NCI-H1694 (cell line): ENCODE measurements around the gene UAP1L1.
A peak's percentile ranks its signal among the peaks of the same experiment; 100 is the strongest.
"Not testable (repeated sequence)": the region's sequence is repeated elsewhere in the genome, so short reads cannot be mapped to it uniquely, and the experiment has no call there.

Experiments
- DNase-seq: peaks from one replicate; lab custom pipeline; 2025; lab: John Stamatoyannopoulos, UW

Gene UAP1L1, protein sequence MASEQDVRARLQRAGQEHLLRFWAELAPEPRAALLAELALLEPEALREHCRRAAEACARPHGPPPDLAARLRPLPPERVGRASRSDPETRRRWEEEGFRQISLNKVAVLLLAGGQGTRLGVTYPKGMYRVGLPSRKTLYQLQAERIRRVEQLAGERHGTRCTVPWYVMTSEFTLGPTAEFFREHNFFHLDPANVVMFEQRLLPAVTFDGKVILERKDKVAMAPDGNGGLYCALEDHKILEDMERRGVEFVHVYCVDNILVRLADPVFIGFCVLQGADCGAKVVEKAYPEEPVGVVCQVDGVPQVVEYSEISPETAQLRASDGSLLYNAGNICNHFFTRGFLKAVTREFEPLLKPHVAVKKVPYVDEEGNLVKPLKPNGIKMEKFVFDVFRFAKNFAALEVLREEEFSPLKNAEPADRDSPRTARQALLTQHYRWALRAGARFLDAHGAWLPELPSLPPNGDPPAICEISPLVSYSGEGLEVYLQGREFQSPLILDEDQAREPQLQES

DNA sequence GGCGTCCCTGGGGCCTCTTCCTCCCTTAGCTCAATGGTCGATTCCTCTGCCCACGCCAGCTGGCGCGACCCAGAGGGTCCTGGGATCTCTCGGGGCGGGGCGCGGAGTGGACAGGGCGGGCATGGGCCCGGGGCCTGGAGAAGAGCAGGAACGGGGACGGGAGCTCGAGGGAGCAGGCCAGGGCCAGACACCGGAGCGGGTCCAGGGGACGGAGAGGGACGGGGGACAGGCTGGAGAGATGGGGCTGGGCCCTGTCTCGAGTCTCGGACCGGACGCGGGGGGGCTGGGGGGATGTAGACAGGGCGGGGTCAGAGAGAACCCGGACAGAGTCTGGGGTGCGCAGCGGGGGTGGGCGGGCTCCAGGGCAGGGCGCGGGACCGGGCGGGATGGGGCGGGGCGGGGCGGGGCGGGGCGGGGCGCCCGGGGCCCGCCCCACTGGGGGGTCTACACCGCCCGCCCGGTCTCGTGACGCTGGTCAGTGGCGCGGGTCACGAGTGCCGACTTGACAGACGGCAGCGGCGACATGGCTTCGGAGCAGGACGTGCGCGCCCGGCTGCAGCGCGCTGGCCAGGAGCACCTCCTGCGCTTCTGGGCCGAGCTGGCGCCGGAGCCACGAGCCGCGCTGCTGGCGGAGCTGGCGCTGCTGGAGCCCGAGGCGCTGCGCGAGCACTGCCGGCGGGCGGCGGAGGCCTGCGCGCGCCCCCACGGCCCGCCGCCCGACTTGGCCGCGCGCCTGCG lies at the start of gene UAP1L1:
Gene UAP1L1 (plus strand): TSS at position 508 of the 738 bp plus-strand sequence. CDS start 16 bp downstream, at position 524.
- no peak for DNase-seq

DNA sequence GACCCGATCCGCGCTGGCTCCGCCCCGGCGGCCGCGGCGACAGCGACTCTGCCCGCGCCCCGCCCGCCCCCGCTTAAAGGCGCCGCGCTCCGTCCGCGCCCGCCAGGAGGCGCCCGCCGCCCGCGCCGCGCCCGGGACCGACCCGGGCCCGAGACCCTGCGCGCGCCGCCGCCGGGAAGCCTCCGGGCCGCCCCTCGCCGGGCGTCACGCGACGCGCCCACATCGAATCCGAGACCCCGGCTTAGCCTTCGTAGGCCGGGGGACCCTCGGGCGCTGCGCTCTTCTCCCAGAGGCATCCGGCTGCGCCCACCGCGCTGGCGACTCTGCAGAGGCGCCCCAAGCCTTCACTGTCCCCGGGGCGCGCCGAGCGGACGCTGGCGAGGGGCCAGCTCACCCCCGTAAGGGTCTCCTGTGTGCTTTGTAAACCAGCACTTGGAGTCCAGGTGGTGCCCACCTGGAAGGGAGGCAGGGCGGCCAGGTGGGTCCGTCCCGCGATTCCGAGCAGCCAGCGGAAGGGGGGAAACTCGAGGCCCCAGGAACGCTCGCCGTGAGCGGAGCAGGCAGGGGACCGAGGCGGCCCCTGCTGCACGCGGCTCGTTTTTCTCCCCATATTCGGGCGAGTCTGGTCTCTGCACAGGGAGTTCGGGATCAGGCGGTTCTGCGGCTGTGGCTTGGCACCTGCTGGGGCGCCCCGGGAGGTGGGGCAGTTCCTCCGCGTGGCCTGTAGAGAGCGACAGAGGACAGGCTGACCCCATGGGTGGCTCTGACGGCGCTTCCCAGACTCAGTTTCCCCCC lies 48.9 kb upstream of the UAP1L1 start:
- no peak for DNase-seq

DNA sequence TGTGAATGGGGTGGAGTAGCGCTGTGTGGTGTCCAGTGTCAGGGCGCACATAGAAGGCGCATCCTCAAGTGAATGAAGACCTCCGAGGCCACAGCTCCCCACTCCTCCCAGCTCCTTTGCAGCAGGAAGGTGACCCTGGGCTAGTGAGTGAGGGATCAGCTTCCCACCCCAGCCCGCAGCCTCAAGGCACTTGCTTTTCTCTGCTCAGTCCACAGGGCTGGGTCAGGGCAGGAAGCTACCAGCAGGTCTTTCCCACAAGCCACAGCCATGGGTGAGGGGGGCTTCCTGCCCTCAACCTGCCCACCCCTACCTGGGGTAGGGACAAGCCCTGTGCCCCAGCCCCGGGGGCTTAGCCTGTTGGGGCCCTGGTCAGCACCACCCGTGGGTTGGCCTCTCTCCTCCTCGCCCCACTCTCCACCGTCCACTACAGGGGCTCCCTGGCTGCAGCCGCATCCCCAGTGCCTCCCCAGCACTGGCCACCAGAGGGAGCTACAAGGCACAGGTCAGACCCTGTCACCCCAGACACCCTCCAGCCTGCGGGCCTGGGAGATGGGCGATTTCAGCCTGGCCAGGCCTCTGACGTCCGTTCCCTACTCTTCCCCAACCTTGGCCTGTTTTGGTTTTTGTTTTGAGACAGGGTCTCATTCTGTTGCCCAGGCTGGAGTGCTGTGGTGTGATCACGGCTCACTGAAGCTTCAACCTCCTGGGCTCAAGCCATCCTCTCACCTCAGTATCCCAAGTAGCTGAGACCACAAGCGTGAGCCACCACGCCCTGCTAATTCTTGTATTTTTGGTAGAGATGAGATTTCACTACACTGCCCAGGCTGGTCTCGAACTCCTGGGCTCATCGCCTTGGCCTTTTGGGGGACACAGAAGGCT lies 48.0 kb upstream of the UAP1L1 start:
- DNase-seq: no peak

DNA sequence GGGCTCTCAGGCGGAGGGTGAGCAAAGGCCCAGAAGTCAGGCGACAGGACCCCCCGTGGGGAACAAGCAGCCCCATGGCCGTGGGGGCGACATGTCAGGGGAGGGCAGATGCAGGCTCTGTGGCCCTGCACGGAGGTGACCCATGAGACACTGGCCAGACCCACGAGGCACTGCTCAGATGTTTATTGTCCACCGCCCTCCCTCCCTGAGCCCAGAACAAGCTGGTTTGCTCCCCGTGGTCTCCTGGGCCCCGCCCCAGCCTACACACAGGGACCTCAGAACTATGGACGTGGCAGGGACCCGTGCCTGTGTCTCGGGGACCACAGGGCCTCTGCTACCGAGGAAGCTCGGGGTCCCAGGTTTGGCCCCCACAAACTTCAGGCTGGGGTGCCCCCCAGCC lies 47.3 kb upstream of the UAP1L1 start:
- DNase-seq: no peak

DNA sequence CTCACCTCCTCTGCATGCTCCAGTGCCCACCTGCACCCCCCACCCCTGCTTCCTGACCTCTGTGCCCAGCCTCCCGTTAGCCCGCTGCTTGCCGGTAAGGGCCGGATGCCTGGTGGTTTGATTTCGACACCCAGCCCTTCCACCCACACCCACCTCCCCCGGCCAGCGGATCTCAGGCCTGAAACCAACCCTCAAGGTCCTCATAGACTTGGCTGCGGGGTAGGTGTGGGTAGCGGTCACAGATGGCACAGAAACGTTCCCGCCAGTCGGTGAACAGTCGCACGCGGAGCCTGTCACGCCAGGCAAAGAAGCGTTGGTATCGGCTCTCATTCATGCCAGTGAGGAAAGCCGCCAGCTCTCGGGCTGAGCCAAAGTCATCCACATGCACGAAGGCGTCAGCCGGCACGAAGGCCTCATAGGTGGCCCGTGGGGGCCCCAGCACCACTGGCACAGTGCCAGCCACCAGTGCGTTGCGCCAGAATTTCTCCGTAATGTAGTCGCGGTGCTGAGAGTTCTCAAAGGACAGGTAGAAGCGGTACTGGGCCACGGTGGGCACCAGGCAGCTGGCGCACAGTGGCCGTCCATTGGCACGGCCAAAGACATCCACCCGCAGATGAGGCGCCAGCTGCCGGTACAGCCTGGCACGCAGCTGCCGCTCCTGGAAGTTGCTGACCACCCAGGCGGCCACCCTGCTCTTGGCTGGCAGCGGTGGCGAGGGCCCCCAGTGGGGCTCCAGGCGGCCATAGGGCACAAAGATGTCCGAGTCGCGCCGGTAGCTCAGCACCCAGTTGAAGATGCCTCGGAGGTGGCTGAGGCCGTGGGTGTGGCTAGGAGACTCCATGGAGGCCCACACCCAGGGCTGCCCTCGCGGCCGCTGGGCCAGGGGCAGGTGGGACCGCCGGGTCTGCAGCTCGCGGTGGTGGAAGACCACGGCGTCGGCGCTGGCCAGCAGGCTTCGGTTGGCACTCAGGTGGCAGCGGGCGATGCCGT lies 46.5 kb upstream of the UAP1L1 start:
- DNase-seq: no peak

DNA sequence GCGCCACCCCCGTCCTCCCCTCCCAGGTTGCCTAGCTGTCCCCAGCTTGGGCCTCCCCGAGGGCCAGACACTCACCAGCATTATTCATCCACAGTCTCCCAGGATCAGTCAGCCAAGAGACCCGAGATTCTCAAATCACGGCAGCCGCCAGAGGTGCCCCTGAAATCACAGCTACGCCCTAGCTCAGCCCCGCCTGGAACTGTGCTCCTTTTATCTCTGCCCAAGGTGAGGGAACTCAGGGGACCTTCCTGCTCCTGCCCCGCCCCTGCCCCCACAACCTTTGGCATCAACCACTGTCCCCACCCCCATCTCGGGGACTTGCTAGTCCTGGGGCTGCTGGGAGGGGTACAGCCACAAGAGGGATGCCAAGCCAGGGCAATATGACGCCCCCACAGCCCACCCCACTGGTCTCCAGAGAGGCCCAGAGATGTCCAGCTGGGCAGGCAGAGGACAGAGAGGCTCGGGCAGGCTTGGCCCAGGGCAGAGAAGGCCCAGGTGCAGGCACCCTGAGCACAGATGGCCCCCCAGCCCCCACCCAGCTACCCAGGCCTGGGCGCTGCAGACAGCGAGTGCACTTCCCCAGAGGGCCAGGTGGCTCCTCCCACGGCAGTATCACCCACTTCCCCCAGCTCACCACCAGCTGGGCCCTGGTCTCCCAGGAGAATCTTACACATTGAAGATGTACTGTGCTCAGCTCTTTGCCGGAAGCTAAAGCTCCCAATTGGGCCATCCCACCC lies 45.2 kb upstream of the UAP1L1 start, which contains the start of gene FUT7:
Gene FUT7 (minus strand): TSS at position 185 of the 737 bp plus-strand sequence. CDS start 97 bp downstream, at position 88.
- DNase-seq: no peak

DNA sequence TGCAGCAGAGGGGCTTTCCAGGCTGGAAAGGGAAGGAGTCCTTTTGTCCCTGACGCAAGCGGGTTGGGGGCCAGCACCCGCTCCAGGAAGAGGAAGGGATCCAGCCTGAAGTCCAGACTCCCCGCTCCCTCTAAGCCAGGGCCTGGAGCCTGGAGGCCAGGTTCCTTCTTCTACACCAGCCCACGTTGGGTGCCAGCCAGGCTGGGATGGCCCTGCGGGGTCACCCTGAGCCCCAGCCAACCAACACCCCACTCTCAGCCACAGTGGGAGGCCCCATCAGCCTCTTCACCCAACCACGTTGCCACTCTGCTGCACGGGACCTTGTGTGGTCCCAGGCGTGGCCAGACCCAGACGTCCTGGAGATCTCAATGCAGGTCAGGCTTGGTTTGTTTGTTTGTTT lies 44.5 kb upstream of the UAP1L1 start:
- no peak for DNase-seq

DNA sequence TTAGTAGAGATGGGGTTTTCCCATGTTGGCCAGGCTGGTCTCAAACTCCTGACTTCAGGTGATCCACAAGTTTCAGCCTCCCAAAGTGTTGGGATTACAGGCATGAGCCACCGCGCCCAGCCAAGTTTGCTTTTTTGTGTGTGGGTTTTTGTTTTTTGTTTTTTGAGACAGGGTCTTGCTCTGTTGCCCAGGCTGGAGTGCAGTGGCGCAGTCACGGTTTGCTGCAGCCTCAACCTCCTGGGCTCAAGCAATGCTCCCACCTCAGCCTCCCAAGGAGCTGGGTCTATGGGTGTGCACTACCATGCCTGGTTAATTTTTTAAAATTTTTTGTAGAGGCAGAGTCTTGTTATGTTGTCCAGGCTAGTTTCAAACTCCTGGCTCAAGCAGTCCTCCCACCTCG lies 43.8 kb upstream of the UAP1L1 start:
- not testable (repeated sequence) for DNase-seq

DNA sequence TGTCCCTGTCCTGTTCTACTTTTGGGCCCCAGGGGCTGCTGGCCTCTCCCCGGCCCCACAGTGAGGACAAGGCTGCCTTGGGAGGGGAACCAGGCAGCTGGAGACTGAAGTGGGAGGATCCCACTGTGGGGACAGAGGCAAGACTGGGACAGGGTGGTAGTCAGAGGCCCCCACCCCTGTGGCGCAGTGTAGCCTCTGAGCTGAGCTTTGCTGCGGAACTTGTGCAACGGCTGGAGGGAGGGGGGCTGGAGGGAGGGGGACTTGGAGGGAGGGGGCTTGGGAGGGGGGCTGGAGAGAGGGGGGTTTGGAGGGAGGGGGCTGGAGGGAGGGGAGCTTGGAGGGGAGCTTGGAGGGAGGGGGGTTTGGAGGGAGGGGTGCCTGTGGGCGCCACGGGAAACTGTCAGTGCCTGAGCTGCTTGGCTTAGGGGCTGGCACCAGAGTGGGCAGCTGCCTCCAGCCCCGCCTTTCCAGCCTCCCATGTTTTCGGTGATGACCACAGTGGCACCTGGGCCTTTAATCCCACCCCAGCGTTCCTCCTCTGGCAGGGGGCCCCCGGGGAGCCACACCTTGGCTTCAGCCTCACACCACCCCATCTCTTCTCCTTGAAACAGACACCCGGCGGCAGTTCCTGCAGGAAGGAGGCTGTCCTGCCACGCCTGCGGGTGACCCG lies 43.1 kb upstream of the UAP1L1 start:
- no peak for DNase-seq

DNA sequence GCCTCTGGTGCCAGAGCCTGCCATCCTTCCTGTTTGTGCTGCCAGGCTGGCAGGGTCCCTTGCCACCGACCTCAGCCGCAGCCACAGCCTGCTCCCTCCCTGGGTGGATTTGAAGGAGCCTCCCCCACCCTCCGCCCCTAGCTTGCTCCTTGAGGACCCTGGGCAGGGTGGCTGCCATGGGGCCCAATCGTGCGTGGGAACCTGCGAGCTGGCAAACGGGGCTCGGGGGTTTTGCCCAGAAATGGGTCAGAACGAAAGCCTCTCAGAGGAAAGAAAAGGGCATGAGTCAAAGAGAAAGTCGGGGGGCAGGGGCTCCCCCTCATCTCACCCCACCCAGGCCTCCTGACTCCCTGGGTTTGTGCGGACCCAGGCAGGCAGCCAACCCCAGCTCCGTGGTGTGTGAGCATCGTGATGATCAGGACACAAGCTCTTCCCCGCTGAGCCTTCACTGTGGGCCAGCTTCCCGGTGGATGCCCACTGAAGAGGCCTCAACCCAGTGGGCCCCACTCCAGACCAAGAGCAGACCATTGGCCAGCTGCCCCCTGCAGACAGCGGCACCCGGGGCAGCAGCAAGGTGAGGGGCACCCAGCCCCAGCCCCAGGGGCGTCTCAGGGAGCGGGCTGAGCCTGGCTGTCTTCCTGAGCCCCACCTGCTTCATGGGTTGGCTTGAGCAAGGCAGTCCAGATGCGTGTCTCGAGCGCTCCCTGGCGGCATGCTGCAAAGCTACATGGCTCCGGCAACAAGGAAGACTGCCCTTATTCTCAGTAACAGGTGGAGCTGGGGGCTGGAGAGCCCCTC lies 42.4 kb upstream of the UAP1L1 start:
- peak; percentile 68 for DNase-seq

DNA sequence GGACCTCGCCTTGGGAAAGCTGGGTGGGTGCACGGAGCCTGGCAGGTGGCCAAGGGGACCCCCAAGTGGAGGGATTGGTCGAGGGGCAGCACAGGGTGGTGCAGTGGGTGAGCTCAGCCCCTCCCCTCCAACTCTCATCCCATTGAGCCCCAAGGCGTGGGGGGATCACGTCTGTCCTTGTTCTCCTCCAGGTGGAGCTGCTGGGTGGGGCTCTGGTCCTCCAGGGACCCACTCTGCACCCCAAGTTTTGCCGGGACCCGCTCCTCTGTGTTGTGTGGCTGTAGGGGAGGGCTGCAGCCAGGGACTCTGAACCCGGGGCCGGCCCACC lies 41.8 kb upstream of the UAP1L1 start:
- no peak for DNase-seq

DNA sequence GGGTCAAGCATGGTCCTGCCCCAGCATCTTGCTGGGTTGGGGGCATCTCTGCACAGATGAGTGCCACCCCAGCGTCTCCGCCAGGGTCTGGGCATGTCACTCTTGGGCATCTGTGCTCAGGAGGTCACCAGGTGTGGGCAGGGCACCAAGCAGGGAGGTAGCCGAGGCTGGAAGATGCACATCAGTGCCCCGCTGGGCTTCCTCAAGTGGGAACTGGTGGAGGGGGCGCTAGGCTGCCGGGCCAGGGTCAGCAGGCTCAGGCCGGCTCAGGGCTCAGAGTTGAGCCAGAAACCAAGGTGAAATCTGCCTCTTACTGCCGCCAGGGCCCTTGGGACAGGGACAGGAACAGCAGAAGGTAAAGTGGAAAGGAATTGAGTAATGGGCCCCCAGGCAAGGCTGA lies 41.4 kb upstream of the UAP1L1 start:
- no peak for DNase-seq

DNA sequence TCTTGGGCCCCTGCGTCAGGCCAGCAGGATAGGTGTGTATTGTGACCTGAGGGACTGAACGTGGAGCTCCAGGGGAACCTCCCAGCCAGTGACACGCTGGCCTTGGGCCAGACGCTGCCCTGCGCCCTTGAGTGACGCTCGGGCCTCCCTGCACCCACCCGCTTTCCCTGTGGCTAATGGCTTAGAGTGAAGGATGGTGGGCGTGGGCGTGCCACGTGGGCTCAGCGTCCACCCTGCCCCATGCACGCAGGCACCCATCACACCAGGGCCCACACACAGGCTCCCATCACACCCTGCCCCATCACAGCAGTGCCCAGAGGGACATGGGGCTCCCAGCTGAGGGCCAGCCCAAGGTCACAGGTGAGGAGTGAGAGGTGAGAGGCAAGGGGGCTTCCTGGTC lies 40.3 kb upstream of the UAP1L1 start:
- no peak for DNase-seq

DNA sequence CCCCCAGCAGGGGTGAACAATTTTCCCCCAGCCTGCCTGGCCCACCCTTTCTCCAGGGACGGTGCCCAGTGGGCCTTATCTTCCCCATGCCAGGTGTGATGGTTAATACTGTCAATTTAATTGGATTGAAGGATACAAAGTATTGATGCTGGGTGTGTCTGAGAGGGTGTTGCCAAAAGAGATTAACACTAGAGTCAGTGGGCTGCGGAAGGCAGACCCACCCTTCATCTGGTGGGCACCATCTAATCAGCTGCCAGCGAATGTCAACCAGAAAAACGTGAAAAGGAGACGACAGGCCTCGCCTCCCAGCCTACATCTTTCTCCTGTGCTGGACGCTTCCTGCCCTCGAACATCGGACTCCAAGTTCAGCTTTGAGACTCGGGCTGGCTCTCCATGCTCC lies 39.8 kb upstream of the UAP1L1 start:
- DNase-seq: no peak

DNA sequence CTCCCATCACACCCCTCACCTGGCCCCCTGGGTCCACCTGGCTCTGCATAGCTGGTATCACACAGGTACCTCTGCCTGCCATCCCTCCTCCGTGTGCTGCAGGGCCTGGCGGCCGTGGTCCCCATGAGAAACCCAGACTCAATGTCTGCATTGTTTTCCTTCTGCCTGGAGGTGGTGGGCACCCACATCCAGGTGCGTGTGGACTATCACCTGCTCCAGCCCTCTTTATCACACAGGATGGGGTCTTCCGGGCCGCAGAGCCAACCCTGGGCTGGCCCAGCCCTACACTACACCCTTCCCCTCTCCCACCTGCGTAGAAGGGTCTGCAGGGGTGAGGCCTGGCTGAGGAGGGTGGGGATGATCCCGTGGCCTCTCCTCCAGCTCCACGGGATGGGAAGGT lies 38.4 kb upstream of the UAP1L1 start:
- no peak for DNase-seq

DNA sequence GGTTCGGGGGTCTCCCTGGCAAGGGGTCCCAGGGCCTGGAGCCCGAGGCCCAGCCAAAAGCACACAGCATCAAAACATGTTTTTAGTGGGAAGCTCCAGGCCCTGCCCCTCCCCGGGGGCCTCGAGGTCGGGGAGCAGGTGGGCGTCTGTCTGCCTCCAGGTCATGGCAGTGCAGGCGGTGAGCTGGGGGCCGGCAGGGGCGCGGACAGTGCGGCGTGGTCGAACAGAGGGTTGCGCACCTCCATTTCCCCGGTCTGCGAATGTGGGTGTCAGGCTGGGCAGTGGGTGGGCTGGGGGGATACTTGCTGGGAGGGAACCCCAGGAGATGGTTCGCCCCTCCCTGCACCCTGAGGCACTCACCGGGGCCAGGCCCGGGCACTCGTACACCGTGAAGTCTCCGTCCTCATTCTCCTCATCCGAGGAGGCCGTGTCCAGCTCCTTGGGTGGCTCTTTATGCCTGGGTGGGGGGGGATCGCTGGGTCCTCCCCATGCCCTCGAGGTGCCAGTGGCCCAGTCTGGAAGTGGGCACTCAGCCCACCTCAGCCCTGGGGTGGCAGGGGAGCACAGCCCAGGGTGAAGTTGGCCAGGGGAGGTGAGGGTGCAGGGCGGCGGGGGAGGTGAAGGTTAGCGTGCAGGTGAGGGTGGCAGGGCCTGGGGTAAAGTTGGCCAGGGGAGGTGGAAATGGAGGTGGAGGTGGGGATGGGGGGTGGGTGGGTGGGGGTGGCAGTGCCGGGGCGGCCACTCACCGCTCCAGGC lies 37.5 kb upstream of the UAP1L1 start:
- no peak for DNase-seq

DNA sequence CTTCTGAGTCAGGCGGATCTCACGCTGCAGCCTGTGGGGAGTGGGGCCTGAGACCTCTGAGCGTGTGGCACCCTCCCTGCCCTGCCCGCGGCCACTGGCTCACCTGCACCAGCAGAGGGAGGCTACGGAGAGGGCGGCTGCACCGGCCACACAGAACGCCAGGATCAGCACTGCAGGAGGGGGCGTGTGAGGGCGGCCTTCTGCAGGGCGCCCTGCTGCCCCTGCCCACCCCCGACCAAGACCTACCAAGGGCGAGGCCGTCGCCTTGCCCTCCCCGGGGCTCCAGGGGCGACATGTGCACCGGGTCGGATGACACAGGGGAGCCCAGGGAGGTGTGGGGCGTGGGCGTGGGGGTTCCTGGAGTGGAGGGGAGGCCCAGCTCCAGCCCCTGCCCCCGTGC lies 36.7 kb upstream of the UAP1L1 start:
- no peak for DNase-seq
